Subcutaneous adipose tissue (tissue), 4 donors: ENCODE data around the gene SPRYD4. TPM values are rescaled to one million over a fixed set of nuclear protein-coding genes. Genes with fewer than 3 reads are reported as not detected.

Experiments used
- total RNA-seq, 4 donors: library from RNA; depleted of rRNA; stranded (reverse); fragments of >200 nt; gene quantifications; one replicate each; pipeline ENCODE4 v1.1.0, GENCODE V29; 2016
- TF ChIP-seq, protein P1 (sequence below): fragments of 450-650 bp; IDR thresholded peaks from one replicate; pipeline ENCODE4 v1.5.1; 2016; ENCODE audit warnings: low read depth, mild to moderate bottlenecking, control low read depth, antibody characterized with exemption, moderate library complexity

The SPRYD4 gene
- total RNA-seq, 4 donors from 2014 or later: 1.5 to 3.2 (median 1.8) TPM

DNA sequence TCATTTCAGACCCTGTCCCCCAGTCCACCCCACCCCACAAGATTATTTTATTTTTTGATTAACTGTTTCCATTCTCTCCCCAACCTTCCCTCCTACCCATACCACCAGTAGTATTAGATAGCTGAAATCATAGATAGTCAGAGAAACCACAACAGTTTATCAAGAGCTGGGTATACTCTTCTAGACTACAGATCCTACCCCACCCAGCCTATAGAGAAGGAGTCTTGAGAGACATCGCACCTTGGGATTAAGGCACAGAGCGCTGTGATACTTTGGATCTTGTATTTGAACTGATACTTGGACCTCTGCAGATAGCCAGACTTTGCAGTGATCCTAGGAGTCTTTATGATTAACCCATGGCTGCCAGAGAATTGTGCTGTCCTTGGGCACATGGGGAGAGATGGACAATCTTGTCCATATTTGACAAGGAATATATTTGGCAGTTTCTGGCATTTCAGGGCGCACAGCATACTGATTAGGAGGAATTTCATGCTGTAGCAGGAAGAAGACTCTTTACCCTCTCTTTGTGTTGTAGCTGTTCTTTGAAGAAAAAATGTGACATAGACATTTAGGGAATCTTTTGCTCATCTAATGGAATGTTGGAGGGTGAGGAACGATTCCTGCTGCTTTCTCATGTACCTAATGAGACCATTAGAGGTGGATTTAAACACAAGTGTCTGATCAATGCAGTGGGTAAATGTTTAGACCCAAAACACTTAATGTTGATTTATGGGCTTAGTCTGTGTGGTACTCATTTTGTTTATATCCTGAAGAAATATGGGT, 54.2 kb downstream of the SPRYD4 start:
- TF ChIP-seq, protein P1, sequence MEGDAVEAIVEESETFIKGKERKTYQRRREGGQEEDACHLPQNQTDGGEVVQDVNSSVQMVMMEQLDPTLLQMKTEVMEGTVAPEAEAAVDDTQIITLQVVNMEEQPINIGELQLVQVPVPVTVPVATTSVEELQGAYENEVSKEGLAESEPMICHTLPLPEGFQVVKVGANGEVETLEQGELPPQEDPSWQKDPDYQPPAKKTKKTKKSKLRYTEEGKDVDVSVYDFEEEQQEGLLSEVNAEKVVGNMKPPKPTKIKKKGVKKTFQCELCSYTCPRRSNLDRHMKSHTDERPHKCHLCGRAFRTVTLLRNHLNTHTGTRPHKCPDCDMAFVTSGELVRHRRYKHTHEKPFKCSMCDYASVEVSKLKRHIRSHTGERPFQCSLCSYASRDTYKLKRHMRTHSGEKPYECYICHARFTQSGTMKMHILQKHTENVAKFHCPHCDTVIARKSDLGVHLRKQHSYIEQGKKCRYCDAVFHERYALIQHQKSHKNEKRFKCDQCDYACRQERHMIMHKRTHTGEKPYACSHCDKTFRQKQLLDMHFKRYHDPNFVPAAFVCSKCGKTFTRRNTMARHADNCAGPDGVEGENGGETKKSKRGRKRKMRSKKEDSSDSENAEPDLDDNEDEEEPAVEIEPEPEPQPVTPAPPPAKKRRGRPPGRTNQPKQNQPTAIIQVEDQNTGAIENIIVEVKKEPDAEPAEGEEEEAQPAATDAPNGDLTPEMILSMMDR: no peak

DNA sequence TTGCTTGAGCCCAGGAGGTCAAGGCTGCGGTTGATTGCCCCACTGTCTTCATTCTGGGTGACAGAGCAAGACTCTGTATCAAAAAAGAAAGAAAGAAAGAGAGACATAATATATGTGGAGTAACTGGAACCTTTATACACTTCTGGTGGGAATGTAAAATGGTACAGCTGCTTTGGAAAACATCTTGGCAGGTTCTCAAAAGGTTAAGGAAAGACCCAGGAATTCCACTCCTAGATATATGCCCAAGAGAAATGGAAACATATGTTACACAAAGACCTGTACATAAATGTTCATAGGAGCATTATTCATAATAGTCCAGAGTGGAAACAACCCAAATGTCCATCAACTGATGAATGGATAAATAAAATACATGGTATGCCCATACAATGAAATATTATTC, 60.5 kb downstream of the SPRYD4 start:
- TF ChIP-seq, protein P1: no peak

Other genes starting within 250 kb of the SPRYD4 start
- gene RNF41, start 246.7 kb upstream of the SPRYD4 start, total RNA-seq: 100 to 1,000 TPM in 1 of 4 donors, 10 to 100 TPM in 3; 64.3 to 101 (median 84.9) TPM
- gene NABP2, start 244.2 kb upstream of the SPRYD4 start, total RNA-seq: 10 to 100 TPM; 12.6 to 25.3 (median 19.1) TPM
- gene SLC39A5, start 238.5 kb upstream of the SPRYD4 start, total RNA-seq: not detected
- gene ANKRD52, start 210.2 kb upstream of the SPRYD4 start, total RNA-seq: 10 to 100 TPM; 14.3 to 24.1 (median 19.9) TPM
- gene COQ10A, start 201.6 kb upstream of the SPRYD4 start, total RNA-seq: 10 to 100 TPM in 3 of 4 donors, 1 to 10 TPM in 1; 9.3 to 18.3 (median 12.4) TPM
- gene CS, start 168.2 kb upstream of the SPRYD4 start, total RNA-seq: 100 to 1,000 TPM; 107 to 278 (median 141) TPM
- 10 to 100 TPM; 59.7 to 76.7 (median 64.7) TPM for gene CNPY2, start 152.6 kb upstream of the SPRYD4 start, total RNA-seq
- 10 to 100 TPM; 29.9 to 47.3 (median 31.7) TPM for gene PAN2, start 134.6 kb upstream of the SPRYD4 start, total RNA-seq
- 1 to 10 TPM in 1 of 4 donors, not detected in 3; 1.0 TPM for gene IL23A, start 129.7 kb upstream of the SPRYD4 start, total RNA-seq
- 100 to 1,000 TPM in 3 of 4 donors, 10 to 100 TPM in 1; 86.7 to 274 (median 213) TPM for gene STAT2, start 108.5 kb upstream of the SPRYD4 start, total RNA-seq
- not detected for gene APOF, start 105.7 kb upstream of the SPRYD4 start, total RNA-seq
- 1 to 10 TPM; 3.1 to 8.3 (median 4.8) TPM for gene TIMELESS, start 19.2 kb upstream of the SPRYD4 start, total RNA-seq
- gene MIP, start 13.9 kb upstream of the SPRYD4 start, total RNA-seq: not detected
- 1 to 10 TPM in 2 of 4 donors, not detected in 2; 1.8 to 3.2 TPM for gene GLS2, start 19.6 kb downstream of the SPRYD4 start, total RNA-seq
- gene RBMS2, start 53.2 kb downstream of the SPRYD4 start, total RNA-seq: 10 to 100 TPM; 22.0 to 49.5 (median 33.0) TPM
- 100 to 1,000 TPM in 1 of 4 donors, 10 to 100 TPM in 3; 61.9 to 172 (median 82.3) TPM for gene BAZ2A, start 161.7 kb downstream of the SPRYD4 start, total RNA-seq
- gene ATP5F1B, start 177.4 kb downstream of the SPRYD4 start, total RNA-seq: 100 to 1,000 TPM; 323 to 838 (median 466) TPM
- gene PTGES3, start 219.7 kb downstream of the SPRYD4 start, total RNA-seq: 100 to 1,000 TPM in 2 of 4 donors, 10 to 100 TPM in 2; 87.4 to 145 (median 96.2) TPM